CD4-positive, alpha-beta T cell treated with Interleukin-4 for 4 hours (primary cell): ENCODE measurements around the gene C11orf58.

Experiments used
- DNase-seq: peaks from one replicate; pipeline ENCODE4 v3.0.0-alpha.2; 2020

Gene C11orf58

GRCh38 chr11:16786131-16786530 is 47.7 kb downstream of the C11orf58 start:
- no peak for DNase-seq

- no peak for DNase-seq
Measured at GRCh38 chr11:16787035-16787742, 48.7 kb downstream of the C11orf58 start.

- peak; percentile 51 for DNase-seq
Measured at GRCh38 chr11:16788141-16789062, 50.0 kb downstream of the C11orf58 start.

GRCh38 chr11:16789063-16789420 is 50.6 kb downstream of the C11orf58 start:
- no peak for DNase-seq

GRCh38 chr11:16789560-16790485 is 51.4 kb downstream of the C11orf58 start:
- DNase-seq: no peak

GRCh38 chr11:16790486-16791190 is 52.2 kb downstream of the C11orf58 start:
- DNase-seq: no peak

GRCh38 chr11:16791191-16791961 is 52.9 kb downstream of the C11orf58 start:
- peak; percentile 2 for DNase-seq

GRCh38 chr11:16792426-16792825 is 54.0 kb downstream of the C11orf58 start:
- DNase-seq: no peak

- no peak for DNase-seq
Measured at GRCh38 chr11:16793009-16793408, 54.6 kb downstream of the C11orf58 start.

GRCh38 chr11:16793511-16793910 is 55.1 kb downstream of the C11orf58 start:
- DNase-seq: no peak

- DNase-seq: no peak
Measured at GRCh38 chr11:16794047-16794818, 55.8 kb downstream of the C11orf58 start.

- no peak for DNase-seq
Measured at GRCh38 chr11:16795146-16795545, 56.7 kb downstream of the C11orf58 start.

GRCh38 chr11:16796311-16796710 is 57.9 kb downstream of the C11orf58 start:
- no peak for DNase-seq

GRCh38 chr11:16797776-16798175 is 59.3 kb downstream of the C11orf58 start:
- no peak for DNase-seq

- DNase-seq: no peak
Measured at GRCh38 chr11:16799221-16799620, 60.8 kb downstream of the C11orf58 start.

GRCh38 chr11:16799890-16800289 is 61.4 kb downstream of the C11orf58 start:
- no peak for DNase-seq

- no peak for DNase-seq
Measured at GRCh38 chr11:16800382-16800781, 61.9 kb downstream of the C11orf58 start.

- DNase-seq: no peak
Measured at GRCh38 chr11:16801288-16801980, 63.0 kb downstream of the C11orf58 start.

GRCh38 chr11:16804104-16804947 is 65.9 kb downstream of the C11orf58 start:
- peak; percentile 3 for DNase-seq
